Central memory CD8-positive, alpha-beta T cell (primary cell): ENCODE measurements around the gene RND3.

ENCODE experiments used
- ATAC-seq: fragments of 150-1000 bp; cut with Tn5 transposase; replicated peaks from 2 replicates; pipeline ENCODE4 v1.10.0; 2022; ENCODE audit warnings: mild to moderate bottlenecking, moderate FRiP score, moderate number of reproducible peaks; ENCODE audit not compliant: poor library complexity, severe bottlenecking; ENCODE audit errors: extremely low read depth
- DNase-seq, 2 donors: peaks; one replicate each; pipeline ENCODE4 v3.0.0; 2021; ENCODE audit warnings: low spot score in 2 of 2
- H3K27ac Mint-ChIP-seq: one replicate; pipeline ENCODE4 v1.8.0; 2022; ENCODE audit warnings: low read depth, mild to moderate bottlenecking, moderate library complexity, mixed read lengths
- H3K27me3 Mint-ChIP-seq: one replicate; pipeline ENCODE4 v1.8.0; 2022; ENCODE audit warnings: mixed read lengths
- H3K36me3 Mint-ChIP-seq: one replicate; pipeline ENCODE4 v1.8.0; 2022; ENCODE audit warnings: mild to moderate bottlenecking, moderate library complexity, mixed read lengths; ENCODE audit not compliant: insufficient read depth
- H3K4me1 Mint-ChIP-seq: one replicate; pipeline ENCODE4 v1.8.0; 2022; ENCODE audit warnings: mixed read lengths
- H3K4me3 Mint-ChIP-seq: one replicate; pipeline ENCODE4 v1.8.0; 2022; ENCODE audit warnings: mild to moderate bottlenecking, moderate library complexity, mixed read lengths
- H3K9me3 Mint-ChIP-seq: one replicate; pipeline ENCODE4 v1.8.0; 2022; ENCODE audit warnings: mixed read lengths

The RND3 gene

DNA sequence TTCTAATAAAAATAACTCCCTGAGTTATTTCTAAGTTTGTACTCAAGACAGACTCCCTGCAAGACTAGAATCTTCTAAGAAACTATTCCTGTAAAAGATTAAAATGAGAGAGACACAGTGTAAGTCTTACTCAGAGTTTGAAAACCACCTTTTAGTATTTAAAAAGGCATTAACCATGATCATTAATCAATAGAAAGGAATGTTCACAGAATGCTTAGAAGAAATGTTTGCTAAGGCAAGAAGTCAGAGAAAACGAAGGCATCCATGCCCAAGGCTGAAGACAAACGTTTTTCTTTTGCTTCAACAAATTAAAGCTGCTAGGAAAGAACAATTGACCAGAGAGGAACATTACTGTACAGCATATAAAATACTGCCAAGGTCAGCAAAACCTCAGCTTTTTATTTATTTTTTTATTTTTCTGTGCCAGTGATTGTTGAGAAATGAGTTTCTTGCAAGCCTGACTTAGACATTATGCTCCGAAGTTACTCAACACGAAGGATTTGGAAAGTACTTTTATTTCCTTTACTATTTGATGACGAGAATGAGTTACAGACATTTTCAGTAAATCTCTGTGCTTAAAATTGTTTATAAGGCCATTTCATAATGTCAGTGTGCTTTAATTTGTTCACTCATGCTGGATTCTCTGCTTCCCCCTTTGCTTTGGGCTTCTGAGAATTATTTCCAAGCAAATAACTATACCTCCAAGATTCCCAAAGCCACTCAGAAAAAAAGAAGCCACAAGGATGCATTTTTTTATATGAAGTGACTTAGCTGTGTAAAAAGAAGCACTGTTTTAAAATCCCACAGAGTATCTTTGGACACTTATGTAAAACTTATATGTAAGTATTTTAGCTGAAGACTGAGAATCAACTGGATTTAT lies 20.5 kb downstream of the RND3 start:
- no peaks in the 10 kb centered on the region for H3K27me3 Mint-ChIP-seq
- H3K9me3 Mint-ChIP-seq: peaks cover 9% of the 10 kb centered on the region
- H3K4me3 Mint-ChIP-seq: no peak overlapping the region
- H3K4me1 Mint-ChIP-seq: no peaks in the 10 kb centered on the region
- no peak overlapping the region for H3K27ac Mint-ChIP-seq
- DNase-seq (no peak), ATAC-seq (no peak)
- no peaks in the 10 kb centered on the region for H3K36me3 Mint-ChIP-seq

DNA sequence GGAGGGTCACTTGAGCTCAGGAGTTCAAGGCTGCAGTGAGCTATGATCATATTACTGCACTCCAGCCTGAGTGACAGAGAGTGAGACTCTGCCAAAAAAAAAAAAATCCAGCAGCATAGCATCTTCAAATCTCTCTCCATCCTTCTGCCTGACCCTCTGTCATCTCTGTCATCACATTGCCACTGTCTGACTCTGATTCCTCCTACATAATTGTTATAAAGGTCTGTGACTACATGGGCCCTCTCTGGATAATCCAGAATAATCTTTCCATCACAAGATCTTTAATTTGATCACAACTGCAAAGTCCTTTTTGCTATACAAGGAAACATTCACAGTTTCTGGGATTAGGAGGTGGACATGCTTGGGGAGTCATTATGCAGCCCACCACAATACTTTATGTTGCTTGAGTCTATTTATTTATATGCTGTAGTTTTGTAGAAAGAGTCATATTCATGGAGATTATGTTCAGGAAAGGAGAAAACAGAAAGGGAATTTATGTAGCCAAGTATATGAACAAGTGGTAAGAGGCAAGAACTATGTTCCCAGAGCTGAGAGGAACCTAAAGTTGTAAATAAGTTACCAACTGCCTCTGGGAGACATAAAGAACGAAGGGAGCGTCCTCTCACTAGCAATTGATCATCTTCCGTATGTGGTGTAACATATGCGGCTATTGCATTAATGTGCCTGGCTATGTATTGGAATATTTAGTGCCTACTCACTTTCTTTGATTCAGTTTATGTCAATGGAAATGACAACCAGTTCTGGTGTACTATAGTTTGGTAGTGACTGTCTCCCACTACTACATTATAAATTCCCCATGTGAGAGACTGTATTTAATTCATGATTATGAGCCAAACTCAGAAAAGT lies 21.5 kb downstream of the RND3 start:
- DNase-seq (no peak), ATAC-seq (no peak)
- Mint-ChIP-seq H3K4me3 (no peak overlapping the region), H3K27me3 (no peaks in the 10 kb centered on the region), H3K36me3 (no peaks in the 10 kb centered on the region), H3K27ac (no peak overlapping the region), H3K9me3 (peaks cover 9% of the 10 kb centered on the region), H3K4me1 (no peaks in the 10 kb centered on the region)

DNA sequence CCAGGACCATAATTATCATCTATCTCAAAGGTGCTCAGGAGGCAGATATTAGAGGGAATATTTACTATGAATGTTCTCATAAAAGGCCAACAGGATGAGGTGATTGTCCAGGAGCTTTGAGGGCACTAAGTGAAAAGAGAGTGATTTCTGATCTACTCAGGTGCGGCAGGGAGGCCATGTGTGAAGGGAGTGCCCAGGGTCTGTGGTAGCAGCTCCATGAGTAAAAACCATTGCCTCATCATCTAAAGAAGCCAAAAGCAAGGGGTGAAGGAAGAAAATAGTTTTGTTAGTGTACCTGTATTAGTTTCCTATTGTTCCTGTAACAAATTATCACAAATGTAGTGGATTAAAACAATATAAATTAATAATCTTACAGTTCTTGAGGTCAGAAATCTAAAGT lies 22.5 kb downstream of the RND3 start:
- H3K4me3 Mint-ChIP-seq: no peak overlapping the region
- no peak for ATAC-seq

DNA sequence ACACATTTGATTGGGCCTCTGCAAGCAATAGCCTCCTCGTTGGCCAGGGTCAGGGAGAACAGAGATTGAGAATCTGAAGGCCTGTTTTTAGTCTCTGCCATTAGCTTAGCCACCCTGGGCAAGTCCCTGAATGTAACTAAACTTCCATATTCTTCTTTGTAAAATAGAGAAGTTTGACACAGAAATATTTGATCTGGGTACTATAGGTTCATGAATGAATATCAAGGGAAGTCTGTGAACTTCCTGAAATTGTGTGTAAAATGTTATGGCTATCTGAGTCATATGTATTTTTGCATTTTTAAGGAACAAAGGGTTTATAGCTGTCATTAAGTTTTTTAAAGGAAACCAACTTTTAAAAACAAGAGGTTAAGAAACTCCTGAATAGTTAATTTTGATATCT lies 23.2 kb downstream of the RND3 start:
- no peak overlapping the region for H3K4me3 Mint-ChIP-seq
- no peaks in the 10 kb centered on the region for H3K27me3 Mint-ChIP-seq
- ATAC-seq (no peak), DNase-seq (no peak)
- no peaks in the 10 kb centered on the region for H3K9me3 Mint-ChIP-seq
- H3K27ac Mint-ChIP-seq: no peak overlapping the region
- no peaks in the 10 kb centered on the region for H3K4me1 Mint-ChIP-seq
- no peaks in the 10 kb centered on the region for H3K36me3 Mint-ChIP-seq

More for the DNA sequence above, 22.5 kb downstream of the RND3 start:
- no peak for DNase-seq
- Mint-ChIP-seq H3K9me3 (peaks cover 6% of the 10 kb centered on the region), H3K27me3 (no peaks in the 10 kb centered on the region), H3K4me1 (no peaks in the 10 kb centered on the region), H3K36me3 (no peaks in the 10 kb centered on the region), H3K27ac (no peak overlapping the region)

DNA sequence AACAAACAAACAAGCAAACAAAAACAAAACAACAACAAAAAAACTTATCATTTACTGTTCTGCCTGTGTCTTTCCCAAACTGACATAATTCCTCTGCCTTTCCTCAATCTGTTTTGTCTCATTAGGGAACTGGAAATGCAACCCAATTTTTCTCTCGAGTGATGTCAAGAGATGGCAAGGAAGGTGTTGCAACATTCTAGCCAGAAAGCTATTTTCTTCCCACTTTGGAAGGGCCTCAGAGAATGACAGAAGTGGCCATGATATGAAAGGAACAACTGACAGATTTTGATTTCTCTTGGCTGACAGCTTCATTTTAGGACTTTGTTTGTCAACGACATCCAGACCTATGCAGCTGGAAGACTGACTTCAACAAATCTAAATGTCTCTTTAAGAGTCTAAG lies 24.7 kb downstream of the RND3 start:
- no peaks in the 10 kb centered on the region for H3K9me3 Mint-ChIP-seq
- H3K27ac Mint-ChIP-seq: no peak overlapping the region
- H3K36me3 Mint-ChIP-seq: no peaks in the 10 kb centered on the region
- H3K27me3 Mint-ChIP-seq: no peaks in the 10 kb centered on the region
- DNase-seq: no peak
- no peak overlapping the region for H3K4me3 Mint-ChIP-seq
- no peak for ATAC-seq
- H3K4me1 Mint-ChIP-seq: no peaks in the 10 kb centered on the region

DNA sequence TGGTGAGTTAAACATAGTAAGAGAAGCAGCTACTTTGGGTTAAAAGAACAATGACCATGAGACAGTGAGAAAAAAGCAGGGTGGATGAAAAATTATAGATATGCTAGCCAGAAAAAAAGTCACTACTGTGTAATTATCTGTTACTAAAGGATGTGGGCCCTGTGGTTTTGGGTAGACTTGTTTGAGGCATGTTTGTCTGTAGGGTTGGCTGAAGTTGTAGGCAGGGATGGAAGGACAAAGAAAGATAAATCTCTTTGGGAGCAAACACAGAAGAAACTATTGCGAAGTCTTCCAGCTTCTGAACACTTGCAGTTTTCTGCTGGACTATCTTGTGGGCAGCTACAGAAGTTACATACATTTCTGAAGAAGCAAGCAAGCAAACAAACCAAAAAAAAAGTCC lies 28.2 kb downstream of the RND3 start:
- no peaks in the 10 kb centered on the region for H3K36me3 Mint-ChIP-seq
- no peak overlapping the region for H3K27ac Mint-ChIP-seq
- H3K9me3 Mint-ChIP-seq: no peaks in the 10 kb centered on the region
- H3K27me3 Mint-ChIP-seq: no peaks in the 10 kb centered on the region
- no peaks in the 10 kb centered on the region for H3K4me1 Mint-ChIP-seq
- no peak overlapping the region for H3K4me3 Mint-ChIP-seq
- DNase-seq (no peak), ATAC-seq (no peak)

DNA sequence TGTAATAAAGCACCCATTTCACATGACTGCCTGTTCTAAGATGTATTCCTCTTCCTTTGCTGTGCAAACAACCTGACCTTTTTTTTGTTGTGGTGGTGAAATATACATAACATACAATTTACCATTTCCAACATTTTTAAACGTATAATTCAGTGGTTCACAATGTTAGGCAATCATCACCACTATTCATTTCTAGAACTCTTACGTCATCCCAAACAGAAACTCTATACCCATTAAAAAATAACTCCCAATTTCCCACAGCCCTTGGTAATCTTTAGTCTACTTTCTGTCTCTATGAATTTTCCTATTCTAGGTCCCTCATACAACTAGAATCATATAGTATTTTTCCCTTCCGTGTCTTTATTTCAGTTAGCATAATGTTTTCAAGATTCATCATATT lies 36.7 kb downstream of the RND3 start:
- Mint-ChIP-seq H3K4me3 (no peak overlapping the region), H3K4me1 (no peaks in the 10 kb centered on the region), H3K36me3 (no peaks in the 10 kb centered on the region), H3K27ac (no peak overlapping the region), H3K9me3 (no peaks in the 10 kb centered on the region), H3K27me3 (no peaks in the 10 kb centered on the region)
- DNase-seq (no peak), ATAC-seq (no peak)

DNA sequence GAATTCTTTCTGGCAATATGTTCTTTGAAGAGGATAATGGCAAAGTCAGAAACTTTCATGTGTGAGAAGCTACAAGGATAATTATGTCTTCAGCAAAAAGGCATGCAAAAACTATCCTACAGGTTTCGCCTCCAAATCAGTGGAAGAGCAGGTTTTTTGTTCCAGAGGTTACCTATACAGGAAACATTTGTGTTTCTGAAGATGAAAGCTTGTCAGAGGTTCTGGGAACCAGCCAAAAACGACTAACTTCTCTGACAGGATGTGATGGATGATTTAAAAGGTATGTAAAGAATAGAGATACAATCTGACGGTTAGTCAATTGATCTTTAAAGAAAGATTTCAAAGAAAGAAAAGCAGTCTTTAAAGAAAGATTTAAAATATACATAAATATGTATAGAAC lies 37.6 kb downstream of the RND3 start:
- Mint-ChIP-seq H3K27me3 (no peaks in the 10 kb centered on the region), H3K9me3 (peaks cover 5% of the 10 kb centered on the region), H3K27ac (no peak overlapping the region), H3K36me3 (no peaks in the 10 kb centered on the region), H3K4me3 (no peak overlapping the region), H3K4me1 (no peaks in the 10 kb centered on the region)
- ATAC-seq: no peak
- no peak for DNase-seq

DNA sequence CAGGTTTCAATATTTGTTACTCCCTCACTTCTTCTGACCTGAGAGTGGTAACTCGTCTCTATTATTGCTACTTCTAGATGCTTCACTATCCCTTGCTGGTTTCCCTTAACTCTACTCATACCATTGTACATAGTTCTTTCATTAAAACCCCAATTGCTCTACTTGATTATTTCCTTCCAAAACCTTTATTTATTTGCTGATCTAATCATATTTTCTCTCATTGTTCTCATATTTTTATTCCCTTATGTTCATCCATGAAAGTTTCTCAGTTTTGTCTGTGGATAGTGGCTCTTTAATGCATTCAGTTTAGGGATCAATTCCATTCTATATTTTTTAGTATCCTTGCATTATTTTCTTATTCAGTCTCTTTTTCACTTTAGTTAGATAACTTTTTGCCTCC lies 42.1 kb downstream of the RND3 start:
- Mint-ChIP-seq H3K27me3 (no peaks in the 10 kb centered on the region), H3K9me3 (peaks cover 5% of the 10 kb centered on the region), H3K36me3 (no peaks in the 10 kb centered on the region), H3K4me1 (no peaks in the 10 kb centered on the region), H3K27ac (no peak overlapping the region), H3K4me3 (no peak overlapping the region)
- no peak for DNase-seq
- no peak for ATAC-seq

DNA sequence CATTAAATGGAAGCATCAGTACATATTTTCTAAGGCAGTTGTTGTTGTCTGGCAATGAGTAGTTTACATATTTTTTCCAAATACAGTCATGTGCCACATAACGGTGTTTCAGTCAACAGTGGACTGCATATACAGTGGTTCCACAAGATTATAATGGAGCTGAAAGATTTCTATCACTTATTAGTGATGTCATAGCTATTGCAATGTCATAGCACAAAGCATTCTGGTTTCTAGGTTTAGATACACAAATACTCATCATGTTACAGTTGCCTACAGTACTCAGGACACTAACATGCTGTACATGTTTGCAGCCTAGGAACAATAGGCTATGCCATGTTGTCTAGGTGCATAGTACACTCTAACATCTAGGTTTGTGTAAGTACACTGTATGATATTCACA lies 45.0 kb downstream of the RND3 start:
- no peak overlapping the region for H3K27ac Mint-ChIP-seq
- H3K27me3 Mint-ChIP-seq: no peaks in the 10 kb centered on the region
- no peaks in the 10 kb centered on the region for H3K4me1 Mint-ChIP-seq
- ATAC-seq (no peak), DNase-seq (no peak)
- no peak overlapping the region for H3K4me3 Mint-ChIP-seq
- peaks cover 7% of the 10 kb centered on the region for H3K9me3 Mint-ChIP-seq
- no peaks in the 10 kb centered on the region for H3K36me3 Mint-ChIP-seq

DNA sequence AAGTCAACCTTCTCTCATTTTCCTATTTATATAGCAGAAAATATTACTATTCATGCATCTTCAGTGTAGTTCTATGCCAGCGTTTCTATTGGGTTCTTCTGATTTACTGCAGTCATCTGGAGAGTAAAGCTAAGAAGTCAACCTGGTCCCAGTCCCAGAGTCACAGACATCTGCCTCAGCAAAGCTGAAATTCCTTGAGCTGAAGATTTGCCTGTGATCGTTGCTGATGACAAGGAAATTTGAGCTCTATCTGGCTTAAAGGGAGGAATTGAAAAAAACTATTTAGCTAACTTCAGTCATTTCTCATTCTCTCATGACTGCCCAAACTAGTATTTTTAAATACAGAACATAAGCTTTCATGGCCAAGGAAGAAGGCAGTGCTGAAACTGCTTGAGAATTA lies 45.7 kb downstream of the RND3 start:
- DNase-seq (no peak), ATAC-seq (no peak)
- H3K4me3 Mint-ChIP-seq: no peak overlapping the region
- no peaks in the 10 kb centered on the region for H3K36me3 Mint-ChIP-seq
- no peak overlapping the region for H3K27ac Mint-ChIP-seq
- no peaks in the 10 kb centered on the region for H3K4me1 Mint-ChIP-seq
- H3K9me3 Mint-ChIP-seq: peaks cover 14% of the 10 kb centered on the region
- no peaks in the 10 kb centered on the region for H3K27me3 Mint-ChIP-seq

DNA sequence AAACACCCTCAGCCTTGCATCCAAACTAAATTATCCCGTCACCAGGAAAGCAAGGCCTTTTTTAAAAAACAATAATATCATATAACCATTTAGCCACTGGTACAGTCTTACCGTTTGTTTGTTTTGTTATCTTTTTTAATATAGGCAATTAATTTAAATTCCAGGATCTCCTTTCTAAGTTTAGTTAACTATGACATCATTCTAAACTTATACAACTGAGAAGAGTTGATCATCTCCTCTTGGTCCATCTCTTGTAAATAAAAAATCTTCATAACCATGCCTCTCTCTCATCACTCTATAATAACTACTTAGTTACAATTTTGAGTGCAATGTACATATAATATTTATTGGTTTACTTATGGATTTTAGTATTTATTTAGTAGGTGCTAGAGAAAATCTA lies 46.2 kb downstream of the RND3 start:
- no peaks in the 10 kb centered on the region for H3K27me3 Mint-ChIP-seq
- no peak for ATAC-seq
- no peaks in the 10 kb centered on the region for H3K36me3 Mint-ChIP-seq
- H3K27ac Mint-ChIP-seq: no peak overlapping the region
- no peak for DNase-seq
- no peaks in the 10 kb centered on the region for H3K4me1 Mint-ChIP-seq
- no peak overlapping the region for H3K4me3 Mint-ChIP-seq
- peaks cover 16% of the 10 kb centered on the region for H3K9me3 Mint-ChIP-seq

DNA sequence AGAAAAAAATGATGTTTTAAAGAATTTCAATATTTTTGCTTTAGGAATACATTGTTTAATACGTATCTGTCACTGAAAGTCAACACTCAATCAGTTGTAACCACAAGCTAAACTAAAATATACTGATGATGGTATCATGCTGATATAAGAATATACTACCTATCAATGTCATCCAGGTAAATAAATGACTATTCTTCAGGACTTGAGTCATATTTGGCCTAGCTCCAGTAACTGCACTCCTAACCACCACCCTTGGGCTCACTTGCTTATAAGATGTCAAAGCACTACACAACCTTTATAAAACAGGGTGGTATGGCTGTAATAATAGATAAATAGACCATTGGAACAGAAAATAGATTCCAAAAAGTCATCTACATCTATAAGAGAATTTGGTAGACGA lies 48.8 kb downstream of the RND3 start:
- no peaks in the 10 kb centered on the region for H3K4me1 Mint-ChIP-seq
- DNase-seq: no peak

More for the DNA sequence above, 48.8 kb downstream of the RND3 start:
- peaks cover 11% of the 10 kb centered on the region for H3K9me3 Mint-ChIP-seq
- ATAC-seq: no peak
- H3K36me3 Mint-ChIP-seq: no peaks in the 10 kb centered on the region
- no peaks in the 10 kb centered on the region for H3K27me3 Mint-ChIP-seq
- no peak overlapping the region for H3K27ac Mint-ChIP-seq
- no peak overlapping the region for H3K4me3 Mint-ChIP-seq
